Amniotic epithelial cell (primary cell): ENCODE data around the gene GPATCH2L.

ENCODE experiments used
- DNase-seq: peaks from one replicate; pipeline ENCODE4 v3.0.0-alpha.2; 2010; ENCODE audit warnings: low read depth

The GPATCH2L gene

DNA sequence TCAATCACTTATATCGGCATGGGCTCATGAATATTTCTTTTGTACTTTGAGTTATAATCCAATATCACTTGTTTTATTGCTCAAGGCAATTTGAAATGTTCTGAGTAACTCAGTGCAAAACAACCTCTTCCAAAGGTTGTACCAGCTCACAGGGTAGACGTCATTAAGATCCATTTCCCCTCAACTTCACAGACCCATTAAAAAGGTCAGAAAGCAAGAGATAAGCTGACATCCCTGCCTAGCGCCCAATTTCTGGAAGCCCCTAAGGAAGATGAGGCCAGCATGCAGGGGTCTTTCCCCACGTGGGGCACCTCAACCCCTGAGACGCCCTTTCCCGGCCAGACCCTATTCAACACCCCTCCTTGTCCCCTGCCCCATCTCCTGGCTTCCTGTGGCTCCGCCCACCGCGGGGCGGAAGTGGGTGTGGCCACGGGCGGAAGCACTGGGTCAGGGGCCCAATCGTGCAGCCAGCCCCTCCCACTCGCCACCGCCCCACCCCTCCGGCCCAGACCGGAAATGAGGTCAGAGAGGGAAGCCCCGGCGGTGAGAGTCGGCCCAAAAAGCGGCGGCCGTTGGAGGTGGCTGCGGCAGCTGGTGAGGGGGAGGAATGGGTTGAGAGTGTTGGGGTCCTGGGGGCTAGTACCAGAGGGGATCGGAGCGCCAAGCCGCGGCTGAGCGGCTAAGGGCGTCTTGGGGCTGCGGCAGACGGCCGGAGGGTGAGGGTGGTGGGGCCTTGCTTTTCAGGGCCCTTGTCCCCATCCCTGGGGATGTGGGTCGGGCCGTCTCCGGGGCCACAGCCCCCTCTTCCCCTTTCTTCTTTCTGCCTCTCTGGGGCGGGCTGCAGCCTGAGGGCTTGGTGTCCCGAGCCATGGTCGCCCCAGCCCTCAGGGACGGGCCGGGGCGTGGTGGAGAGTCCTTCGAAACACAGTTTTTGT lies at the start of gene GPATCH2L:
GPATCH2L (plus strand) TSS at position 525 of the 935 bp plus-strand sequence. CDS start 2,442 bp downstream, outside the sequence.
- peak; percentile 77 for DNase-seq

DNA sequence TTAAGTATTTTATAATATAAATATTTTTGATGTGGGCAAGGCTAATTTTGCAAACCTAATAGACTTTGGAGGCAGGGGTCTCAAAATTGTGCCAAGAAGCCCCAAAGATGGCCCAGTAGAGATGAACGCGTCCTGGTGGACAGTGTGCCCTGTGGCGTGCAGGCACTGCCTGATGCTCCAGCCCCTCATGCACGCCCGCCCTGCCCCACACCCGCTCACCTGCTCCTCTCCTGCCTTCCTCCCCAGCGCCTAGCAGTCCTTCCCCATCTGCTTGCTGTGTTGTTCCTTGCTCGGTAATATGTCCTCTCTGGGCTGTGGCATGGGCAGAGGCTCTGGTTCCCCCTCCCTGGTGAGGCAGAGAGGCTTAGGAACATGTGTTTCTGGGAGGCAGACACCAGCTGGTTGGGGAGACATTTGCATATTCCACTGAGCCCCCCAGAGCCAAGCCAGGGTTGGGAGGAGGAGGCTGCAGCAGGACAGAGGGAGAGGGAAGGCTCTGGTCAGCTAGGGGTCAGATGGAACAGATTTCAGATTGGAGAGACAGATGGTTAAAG lies 46.8 kb upstream of the GPATCH2L start:
- DNase-seq = no peak

DNA sequence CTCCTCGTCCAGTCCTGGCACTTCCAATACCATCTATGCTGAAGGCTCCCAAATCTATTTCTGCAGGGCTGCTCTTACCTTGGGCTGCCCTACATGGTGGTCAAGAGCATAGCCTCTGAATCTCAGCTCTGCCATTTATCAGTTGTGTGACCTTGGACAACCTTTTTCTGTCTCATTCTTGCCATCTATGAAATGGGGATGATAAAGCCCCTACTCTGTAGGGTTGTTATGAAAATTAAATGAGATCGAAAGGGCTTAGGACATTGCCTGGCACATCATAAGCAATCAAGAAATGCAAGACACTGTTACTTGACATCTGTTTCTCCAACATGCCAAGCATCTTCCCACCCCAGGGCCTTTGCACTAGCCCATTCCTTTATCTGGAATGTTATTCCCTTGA lies 45.5 kb upstream of the GPATCH2L start:
- DNase-seq = no peak

DNA sequence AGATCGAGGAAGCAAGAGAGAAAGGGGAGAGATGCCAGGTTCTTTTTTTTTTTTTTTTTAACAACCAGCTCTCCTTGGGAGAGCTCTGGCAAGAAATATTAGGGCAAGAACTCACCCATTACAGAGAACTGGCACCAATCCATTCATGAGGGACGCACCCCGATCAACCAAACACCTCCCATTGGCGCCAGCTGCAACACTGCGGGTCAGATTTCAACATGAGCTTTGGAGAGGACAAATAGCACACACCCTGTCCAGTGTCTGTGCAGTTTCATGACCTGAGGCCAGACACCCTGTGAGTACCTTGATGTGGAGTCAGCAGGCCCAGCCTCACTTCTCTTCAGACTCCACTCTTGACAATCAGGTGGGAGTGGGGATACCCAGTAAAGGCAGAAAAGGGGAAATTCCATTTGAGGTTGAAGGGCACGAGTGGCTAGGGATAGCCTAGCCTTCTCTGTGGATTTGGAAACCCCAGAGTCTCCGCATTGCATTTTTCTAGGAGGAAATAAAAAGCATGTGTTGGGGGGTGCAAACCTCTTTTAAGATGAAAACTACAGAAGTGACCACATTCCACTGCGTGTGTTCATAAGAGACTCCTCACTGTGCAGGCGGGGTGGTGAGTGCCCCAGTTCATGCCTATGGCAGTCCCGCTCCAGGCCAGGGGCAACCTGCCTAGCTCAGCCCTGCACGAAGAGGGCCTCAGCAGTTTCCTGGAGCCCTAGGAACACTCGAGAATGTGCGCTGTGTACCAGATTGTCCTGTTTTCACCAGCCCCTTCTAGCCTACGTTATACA lies 42.4 kb upstream of the GPATCH2L start:
- no peak for DNase-seq

DNA sequence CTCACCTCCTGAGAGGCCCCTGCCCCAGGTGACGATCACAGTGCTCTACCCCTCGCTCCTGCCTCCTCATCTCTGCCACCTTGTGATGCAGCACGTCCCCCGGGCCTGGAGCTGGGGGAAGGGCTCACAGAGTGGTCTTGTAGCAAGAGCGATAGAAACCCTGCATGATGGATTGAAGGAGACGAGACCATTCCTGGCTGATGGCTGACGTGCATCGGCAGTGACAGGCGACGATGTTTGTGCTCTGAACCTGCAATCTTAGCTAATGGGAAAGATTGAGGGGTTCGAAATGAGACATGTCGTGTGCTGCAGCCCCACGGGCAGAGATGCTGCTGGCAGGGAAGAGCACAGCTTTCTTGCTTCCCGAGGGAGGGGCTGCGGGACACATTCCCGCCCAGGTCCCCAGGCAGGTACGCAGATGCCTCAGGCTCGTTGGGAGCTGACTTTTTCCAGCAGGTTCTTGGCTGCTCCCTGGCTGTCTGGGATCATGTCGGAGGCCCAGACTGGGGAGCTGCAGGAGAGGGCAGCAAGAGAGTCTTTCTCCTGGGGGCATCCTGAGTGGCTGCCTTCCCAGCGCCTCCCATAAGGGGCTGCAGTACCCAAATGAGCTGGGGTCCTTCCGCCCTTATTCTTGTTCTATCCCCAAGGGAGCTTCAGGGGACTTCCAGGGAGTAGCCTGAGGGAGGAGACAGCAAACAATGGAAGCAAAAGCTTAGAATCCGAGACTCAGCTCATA lies 38.7 kb upstream of the GPATCH2L start:
- DNase-seq = no peak

DNA sequence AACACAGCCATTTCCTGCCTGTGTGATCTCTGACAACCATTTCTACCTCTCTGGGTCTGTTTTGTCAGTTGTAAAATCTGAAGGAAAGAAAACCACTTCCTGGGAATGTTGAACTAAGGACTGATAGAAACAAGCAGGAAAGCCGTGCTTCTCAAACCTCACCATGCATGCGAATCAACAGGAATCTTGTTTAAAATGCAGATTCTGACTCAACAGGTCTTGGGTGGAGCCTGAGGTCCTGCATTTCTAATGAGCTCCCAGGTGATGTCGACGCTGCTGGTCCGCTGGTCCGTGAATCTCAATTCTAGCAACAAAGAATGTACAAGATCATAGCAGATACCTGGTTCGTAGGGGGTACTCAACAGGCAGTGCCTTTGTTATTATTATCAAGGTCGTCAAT lies 38.0 kb upstream of the GPATCH2L start:
- DNase-seq = no peak

DNA sequence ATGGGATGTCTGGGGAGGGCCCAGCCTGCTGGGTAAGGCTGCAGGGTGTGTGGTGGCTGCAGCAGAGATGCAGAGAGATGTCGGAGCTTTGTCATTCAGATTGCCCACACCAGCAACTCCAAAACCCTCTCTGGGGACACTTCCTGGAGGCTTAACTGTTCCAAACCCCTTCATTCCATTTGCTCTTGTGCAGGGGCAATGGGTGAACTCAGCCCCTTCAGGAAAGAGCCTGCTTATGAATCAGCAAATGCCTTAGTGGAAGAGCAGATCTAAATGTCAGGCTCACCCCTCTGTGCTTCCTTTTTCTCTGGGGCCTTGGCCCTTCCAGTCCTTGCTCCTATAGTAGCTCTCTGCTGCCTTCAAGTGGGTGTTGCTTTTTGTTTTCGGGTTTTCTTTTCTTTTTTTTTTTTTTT lies 36.7 kb upstream of the GPATCH2L start:
- no peak for DNase-seq

DNA sequence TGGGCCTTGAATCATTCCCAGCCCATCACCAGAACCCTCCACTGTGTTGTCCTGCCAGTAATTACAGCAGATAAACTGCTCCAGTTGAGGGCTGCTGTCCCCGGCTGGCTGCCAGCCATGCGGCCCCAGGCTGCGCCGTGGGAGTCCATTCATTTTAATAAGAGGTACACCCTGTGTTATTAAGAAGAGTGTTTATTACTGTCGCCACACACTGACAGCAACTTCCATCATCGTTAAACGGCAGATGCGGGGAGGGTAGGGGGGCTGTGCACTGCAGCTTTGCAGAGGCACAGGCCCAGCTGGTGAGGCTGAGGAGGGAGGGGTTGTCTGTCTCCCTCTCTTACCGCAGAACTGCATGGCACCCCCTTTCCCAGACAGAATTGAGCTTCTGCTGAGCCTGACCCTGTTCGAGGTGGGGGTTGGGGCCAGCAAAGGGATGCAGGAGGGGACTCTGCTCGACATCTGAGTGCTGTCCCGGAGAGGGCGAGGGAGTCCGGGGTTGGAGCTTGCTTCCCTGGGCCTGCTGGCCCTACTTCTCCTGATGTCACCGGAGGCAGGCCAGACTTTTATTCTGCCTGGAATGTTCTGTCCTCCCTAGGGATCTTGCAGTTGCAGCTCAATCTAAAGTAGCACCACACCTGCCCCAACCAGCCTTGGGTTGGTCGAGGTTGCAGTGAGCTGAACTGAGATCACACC lies 33.8 kb upstream of the GPATCH2L start:
- no peak for DNase-seq

DNA sequence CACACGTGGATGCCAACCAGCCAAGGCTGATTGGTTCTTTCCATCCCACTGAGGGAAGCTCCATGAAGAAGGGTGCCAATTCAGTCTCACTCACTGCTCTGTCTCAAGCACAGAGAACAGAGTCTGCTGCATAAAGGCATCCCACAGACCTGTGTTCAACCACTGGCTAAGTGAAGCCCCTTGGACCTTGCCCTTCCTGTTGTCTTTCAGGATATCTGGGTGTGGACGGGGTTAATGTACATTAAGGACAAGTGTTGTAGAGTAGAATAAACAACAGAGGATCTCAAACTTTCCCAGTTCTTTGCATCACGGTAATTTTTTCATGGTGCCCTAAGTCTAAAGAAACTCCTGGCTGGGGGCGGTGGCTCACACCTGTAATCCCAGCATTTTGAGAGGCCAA lies 33.1 kb upstream of the GPATCH2L start:
- DNase-seq = no peak

DNA sequence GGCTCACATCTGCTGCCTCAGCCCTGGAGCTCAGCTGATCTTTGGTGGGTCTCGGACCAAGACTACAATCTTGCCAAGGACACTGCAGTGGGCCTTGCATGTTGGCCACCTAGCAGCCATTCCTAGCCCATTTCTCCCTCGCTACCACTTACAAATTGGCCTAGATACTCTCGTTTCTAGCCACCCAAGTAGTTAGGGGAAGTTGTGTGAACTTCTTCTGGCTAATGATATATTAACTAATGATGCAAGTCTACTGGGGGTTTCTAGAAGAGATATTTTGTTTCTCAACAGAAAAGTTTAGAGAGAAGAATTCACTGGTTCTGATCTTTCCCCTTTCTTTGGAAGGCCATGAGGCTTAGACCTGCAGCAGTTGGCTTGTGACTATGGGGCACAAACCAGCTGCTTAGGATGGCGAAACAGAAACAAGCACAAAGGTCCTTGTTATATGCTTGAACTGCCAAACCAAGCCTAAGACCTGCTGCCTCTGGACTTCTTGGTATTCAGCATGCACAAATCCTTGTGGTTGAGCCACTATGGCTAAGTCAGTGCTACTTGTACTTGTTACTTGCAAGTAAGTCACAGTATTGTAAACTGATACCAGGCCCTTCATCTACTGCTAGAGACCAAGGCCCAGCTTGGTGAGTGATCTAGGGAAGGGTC lies 30.5 kb upstream of the GPATCH2L start:
- DNase-seq = no peak

DNA sequence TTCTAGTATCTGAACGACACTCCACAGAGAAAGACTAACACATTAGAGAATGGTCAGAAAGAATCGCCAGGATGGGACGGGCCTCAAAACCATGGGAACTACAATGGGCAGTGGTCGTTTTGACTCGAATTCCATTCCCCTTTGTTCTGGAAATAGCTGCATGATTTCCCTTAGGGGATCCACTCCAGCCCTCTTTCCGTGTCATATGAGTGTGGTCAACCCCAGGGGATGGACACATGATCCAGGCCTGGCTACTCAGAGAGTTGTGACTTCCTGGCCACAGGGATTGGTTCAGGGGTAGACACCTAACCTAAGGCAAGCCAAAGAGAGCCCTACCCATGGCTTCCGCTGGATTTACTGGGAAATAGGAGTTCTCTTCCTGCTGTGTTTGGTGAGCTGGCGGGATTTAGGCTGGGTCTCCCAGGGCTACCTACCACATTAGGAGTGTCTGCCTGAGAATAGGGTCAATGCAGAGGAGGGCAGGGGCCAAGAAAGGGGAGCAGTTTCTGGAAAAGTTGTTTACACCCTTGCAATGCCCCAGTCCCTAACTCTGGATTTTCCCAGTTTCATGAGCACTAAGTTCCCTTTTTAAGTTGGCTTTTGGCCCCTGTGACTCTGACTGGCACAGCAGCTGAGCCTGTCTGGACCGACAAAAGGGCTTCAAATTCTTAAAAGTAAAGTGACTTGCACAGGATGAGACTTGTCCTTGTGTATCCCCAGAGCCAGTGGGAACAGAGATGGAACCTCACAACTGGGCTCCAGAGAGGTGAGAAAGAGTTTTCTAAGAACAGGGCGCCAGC lies 28.1 kb upstream of the GPATCH2L start:
- no peak for DNase-seq

DNA sequence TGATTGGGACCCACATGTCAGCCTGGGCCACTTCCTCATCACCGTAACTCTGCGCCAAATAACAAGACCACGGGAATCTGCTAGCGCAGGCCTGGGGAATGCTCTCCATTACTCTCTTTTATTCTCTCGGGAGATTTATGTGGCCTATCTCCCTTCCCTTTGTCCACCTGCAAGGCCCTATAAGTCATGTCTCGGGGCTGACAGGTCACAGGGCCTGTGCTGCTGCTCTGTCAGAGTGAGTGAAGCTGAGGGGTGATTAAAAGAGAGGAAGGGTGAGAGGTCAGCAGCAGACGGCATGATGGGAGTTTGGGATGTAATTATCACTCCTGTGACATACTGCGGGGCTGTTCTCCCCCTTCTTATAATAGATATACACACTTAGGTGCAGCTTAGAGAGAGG lies 26.2 kb upstream of the GPATCH2L start:
- DNase-seq = no peak

DNA sequence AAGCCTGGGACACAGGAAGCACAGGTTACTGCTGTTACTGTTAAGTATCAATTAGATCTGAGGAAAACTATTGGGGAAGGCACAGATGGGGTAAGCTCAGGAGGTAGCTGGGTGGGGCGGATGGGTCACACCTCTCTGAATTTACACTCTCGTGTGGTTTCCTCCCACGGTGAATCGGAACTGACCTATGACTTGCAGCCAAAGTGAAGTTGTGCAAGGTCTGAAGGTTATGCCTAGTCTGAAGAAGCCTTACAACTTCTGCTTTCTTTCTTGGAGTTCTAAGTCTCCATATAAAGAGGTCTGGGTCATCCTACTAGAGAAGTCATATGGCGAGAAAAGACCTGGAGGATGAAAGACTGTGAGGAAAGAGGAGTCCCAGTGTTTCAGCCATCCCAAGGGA lies 25.6 kb upstream of the GPATCH2L start:
- no peak for DNase-seq

DNA sequence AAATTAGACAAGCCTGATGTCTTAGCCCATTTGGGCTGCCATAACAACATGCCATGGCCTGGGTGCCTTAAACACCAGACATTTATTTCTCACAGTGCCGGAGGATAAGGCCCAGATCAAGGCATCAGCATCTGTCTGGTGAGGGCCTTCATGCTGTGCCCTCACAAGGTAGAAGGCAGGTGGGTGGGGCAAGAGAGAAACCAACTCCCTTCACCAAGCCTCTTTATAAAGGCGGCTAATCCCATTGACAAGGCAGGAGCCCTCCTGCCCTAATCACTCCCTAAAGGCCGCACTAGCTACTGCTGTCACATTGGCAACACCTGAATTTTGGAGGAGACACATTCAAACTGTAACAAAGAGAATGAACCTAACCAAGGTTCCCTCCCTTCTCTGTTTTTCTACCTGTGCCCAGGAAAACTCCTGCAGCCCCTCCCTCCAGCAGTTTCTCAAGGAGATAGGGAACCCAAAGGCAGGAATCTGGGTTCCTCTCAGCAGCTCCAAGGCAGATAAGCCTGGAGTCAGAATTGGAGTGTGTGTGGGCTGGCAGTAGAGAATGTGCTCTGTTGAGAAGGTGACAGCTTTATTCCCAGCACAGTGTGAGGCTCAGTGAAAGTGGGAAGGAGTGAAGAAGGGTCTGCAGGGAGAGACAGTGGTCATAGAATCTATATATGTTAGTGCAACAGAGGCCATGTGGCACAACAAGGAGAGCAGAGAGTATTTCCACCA lies 21.7 kb upstream of the GPATCH2L start:
- DNase-seq = no peak

DNA sequence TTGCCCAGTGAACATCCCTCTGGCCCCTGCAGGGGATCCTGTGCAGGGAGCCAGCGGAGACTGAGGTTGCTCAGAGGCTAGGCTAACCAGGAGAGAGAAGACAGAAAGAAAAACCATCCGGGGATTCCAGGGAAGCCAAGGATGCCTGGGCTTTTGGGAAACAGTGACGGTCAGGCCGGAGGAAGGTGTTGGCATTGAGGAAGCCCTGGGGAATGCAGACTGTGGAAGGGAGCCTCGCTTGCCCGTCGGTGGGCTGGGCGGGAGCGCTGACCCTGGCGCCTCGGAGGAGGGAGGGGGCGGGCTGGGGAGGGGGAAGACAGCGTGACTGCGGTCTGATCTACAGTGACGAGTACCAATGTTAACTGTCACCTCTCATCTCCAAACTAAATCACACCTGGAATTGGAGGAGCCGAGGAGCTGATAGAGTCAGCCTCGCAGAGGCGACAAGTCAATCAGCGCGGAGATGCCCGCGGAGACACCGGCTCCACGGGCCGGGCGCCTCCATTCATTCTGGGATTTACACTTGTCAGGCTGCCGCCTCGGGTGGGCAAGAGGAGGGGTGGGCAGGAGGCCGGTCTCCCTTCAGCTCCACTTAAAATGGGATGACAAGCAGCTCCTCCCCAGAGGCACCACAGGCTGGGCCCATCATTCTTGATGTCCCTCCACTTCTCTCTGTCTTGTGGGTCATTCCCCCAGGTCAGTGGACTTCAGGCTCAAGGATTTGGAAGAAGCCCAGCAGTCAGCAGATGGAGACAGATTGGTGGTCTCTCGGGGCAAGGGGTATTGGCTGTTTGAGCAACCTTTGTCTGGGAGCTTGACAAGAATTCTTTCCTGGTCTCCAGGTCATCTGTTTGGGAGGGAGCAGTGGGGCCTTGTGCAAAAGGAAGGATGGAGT lies 20.4 kb upstream of the GPATCH2L start:
- no peak for DNase-seq

DNA sequence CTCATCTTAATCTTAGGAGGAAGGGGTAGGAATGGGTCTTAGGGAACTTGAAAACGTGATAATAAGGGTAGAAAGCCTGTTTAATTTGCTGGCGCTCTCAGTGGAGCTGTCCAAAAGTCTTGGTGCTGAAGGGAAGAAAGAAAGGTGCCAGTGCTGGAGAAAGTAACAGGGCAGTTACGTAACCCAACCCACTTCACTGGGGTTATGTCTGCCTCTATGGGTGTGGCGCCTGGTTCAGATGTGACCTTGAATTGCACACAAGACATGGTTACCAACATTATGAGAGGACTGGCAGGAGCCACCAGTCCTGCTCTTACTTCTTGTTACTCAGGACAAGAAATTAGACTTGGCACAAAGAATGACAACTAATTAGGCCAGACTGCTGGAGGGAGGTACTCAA lies 18.6 kb upstream of the GPATCH2L start:
- DNase-seq = peak; percentile 40

DNA sequence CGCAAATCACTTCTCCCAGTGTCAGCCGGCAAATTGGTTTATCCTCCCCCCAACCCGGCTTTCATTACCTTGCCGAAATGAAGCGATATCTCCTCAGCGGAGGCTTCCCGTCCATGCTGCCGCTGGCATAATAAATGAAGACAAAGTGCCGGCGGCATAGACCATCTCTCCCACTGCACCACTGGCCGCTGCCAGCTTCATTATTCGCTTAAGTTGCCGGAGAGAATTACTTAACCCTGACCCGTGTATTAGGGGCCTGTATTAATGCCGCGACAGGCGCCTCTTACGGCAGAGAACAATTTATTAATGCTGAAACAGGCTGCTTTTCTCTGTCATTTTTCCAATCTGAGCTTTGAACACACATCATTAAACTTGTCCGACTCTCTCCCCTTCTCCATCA lies 17.5 kb upstream of the GPATCH2L start:
- no peak for DNase-seq

DNA sequence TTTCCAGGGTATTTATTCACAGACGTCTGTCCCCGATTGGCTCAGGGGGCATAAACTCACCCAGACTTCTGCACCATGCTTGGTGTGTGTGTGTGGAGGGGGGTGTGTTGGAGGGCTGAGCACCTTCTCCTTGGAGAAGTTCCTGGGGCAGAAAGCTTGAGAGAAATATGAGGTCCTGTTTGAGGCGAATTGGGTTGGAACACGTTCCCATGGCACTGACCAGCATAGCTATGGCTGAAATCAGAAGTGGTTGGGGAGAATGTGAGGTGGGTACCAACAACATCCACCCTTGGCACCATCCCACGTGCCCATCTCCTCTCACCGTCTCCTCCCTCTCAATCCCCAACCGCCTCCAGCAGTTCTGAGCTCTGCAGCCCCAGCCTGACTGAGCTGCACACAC lies 16.0 kb upstream of the GPATCH2L start:
- DNase-seq = no peak
